ENCODE results near the gene ADAM8. TPM values are rescaled to one million over a fixed set of nuclear protein-coding genes. Genes with fewer than 3 reads are reported as not detected.
A peak's percentile ranks its signal among the peaks of the same experiment; 100 is the strongest.

Gene ADAM8
- total RNA-seq, 1 experiment from 2014 or later: 3.7 TPM

GRCh38 chr10:133236401-133237240, 40.0 kb downstream of the ADAM8 start:
- no TSS peak for BruUV-seq (replicated peaks)
- no peak for TF ChIP-seq REST (IDR thresholded peaks at IDR 0.05; ENCODE audit: insufficient read depth in 1 of 2, low read depth in 2 of 2, low read length in 1 of 2)
- TF ChIP-seq SIN3A (IDR thresholded peaks at IDR 0.05; ENCODE audit: borderline replicate concordance, insufficient read depth, low read depth, low read length): no peak
- no peak for TF ChIP-seq CTCF (IDR thresholded peaks at IDR 0.05)
- no peak for TF ChIP-seq TCF7L2 (IDR thresholded peaks at IDR 0.05; ENCODE audit: low read depth, low read length)
- TF ChIP-seq POLR2AphosphoS5 (IDR thresholded peaks at IDR 0.05; ENCODE audit: low read depth, low read length): no peak
- Histone ChIP-seq H3K4me1 (ENCODE audit: control insufficient read depth, insufficient read depth, low read length) (no peaks in the 10 kb centered on the region), H3K9me3 (ENCODE audit: control insufficient read depth, insufficient read depth, low read depth, low read length) (no peaks in the 10 kb centered on the region), H3K36me3 (ENCODE audit: control insufficient read depth, insufficient read depth, low read length) (no peaks in the 10 kb centered on the region), H3K27ac (ENCODE audit: low read length) (no peak overlapping the region), H3K4me3 (ENCODE audit: low read depth in 2 of 2, low read length in 2 of 2) (peak overlapping the region; percentile 26 to 36), H3K27me3 (ENCODE audit: control insufficient read depth, insufficient read depth, low read length) (peaks cover 4% of the 10 kb centered on the region; the same call in 1 of the 2 replicates)
- no peak for DNase-seq (ENCODE audit: low read depth, low spot score)
- CTCF ChIA-PET: no interaction called here
- POLR2A ChIA-PET: no interaction called here
- peak; percentile 69 for ATAC-seq
- intact Hi-C loops (cut with micrococcal nuclease; ENCODE audit: unreplicated experiment): no loop called here
- in situ Hi-C loops (cut with HindIII; ENCODE audit: low pct_unique_long_range_greater_than_20kb, low sequenced_read_pairs): no loop called here

- intact Hi-C loops (cut with micrococcal nuclease; ENCODE audit: unreplicated experiment): no loop called here
- ChIA-PET CTCF (interaction anchor here (0.7 kb wide), 1 partner anchor 130 kb away, joined by 3 read pairs; no protein-coding TSS in a partner anchor), POLR2A (no interaction called here)
- TF ChIP-seq SIN3A (IDR thresholded peaks at IDR 0.05; ENCODE audit: borderline replicate concordance, insufficient read depth, low read depth, low read length) (no peak), TCF7L2 (IDR thresholded peaks at IDR 0.05; ENCODE audit: low read depth, low read length) (no peak), POLR2AphosphoS5 (IDR thresholded peaks at IDR 0.05; ENCODE audit: low read depth, low read length) (no peak), REST (IDR thresholded peaks at IDR 0.05; ENCODE audit: insufficient read depth in 1 of 2, low read depth in 2 of 2, low read length in 1 of 2) (no peak), CTCF (IDR thresholded peaks at IDR 0.05) (no peak)
- DNase-seq (ENCODE audit: low read depth, low spot score): no peak
- no peaks in the 10 kb centered on the region for H3K4me1 ChIP-seq (ENCODE audit: control insufficient read depth, insufficient read depth, low read length)
- H3K4me3 ChIP-seq (ENCODE audit: low read depth in 2 of 2, low read length in 2 of 2): no peak overlapping the region
- H3K27ac ChIP-seq (ENCODE audit: low read length): no peak overlapping the region
- H3K9me3 ChIP-seq (ENCODE audit: control insufficient read depth, insufficient read depth, low read depth, low read length): no peaks in the 10 kb centered on the region
- no peaks in the 10 kb centered on the region for H3K36me3 ChIP-seq (ENCODE audit: control insufficient read depth, insufficient read depth, low read length)
- ATAC-seq: no peak
- in situ Hi-C loops (cut with HindIII; ENCODE audit: low pct_unique_long_range_greater_than_20kb, low sequenced_read_pairs): no loop called here
- no TSS peak for BruUV-seq (replicated peaks)
- peaks cover 4% of the 10 kb centered on the region; the same call in 1 of the 2 replicates for H3K27me3 ChIP-seq (ENCODE audit: control insufficient read depth, insufficient read depth, low read length)
Measured at GRCh38 chr10:133235932-133236331, 40.7 kb downstream of the ADAM8 start.
